8988T (cell line): ENCODE data around the gene MFF.

Experiments used
- DNase-seq: peaks from one replicate; pipeline ENCODE4 v3.0.0; 2011

Gene MFF, protein sequence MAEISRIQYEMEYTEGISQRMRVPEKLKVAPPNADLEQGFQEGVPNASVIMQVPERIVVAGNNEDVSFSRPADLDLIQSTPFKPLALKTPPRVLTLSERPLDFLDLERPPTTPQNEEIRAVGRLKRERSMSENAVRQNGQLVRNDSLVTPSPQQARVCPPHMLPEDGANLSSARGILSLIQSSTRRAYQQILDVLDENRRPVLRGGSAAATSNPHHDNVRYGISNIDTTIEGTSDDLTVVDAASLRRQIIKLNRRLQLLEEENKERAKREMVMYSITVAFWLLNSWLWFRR

GRCh38 chr2:227324995-227325838 lies at the start of gene MFF:
MFF (plus strand) TSS chr2:227325251; CDS start chr2:227330666, 5,415 bp downstream.
- peak; percentile 76 for DNase-seq

GRCh38 chr2:227280895-227281294 lies 44.2 kb upstream of the MFF start:
- no peak for DNase-seq

DNA sequence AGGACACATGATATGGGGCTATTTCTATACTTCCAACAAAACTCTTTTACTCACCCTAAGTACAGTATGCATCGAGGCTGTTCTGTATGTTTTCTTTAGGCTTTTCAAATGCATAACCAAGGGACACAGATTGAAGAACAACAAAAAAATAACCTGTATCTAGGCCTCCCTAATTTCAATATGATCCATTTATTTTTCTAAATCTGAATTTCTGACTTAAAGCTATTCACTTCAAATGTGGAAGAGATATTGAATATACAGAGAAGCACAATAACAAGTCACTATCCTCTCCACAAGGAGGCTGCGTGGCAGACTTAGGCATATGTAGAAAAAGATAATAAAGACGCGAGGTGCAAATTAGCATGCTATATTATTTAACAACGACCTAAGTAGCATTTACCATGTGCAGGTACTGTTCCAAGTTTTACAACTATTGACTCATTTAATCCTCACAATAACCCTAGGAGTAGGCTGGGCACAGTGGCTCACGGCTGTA lies 39.3 kb upstream of the MFF start:
- no peak for DNase-seq

- no peak for DNase-seq
These were observed 37.3 kb upstream of the MFF start for GRCh38 chr2:227287771-227288170.

GRCh38 chr2:227292314-227292713 lies 32.7 kb upstream of the MFF start:
- no peak for DNase-seq

DNA sequence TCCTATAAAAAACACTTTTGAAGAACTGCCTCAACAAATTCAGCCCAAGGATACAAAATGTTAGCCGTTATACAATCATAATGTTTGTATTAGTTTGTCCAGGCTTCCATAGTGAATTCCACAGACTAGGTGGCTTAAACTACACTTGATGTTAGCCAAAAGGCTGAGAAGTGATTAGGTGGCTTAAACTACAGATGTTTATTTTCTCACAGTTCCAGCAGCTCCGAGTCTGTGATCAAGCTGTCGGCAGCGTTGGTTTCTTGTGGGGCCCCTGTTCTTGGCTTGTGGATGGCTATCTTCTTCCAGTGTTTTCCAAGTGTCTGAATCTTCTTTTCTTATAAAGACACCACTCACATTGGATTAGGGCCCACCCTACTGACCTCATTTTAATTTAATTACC lies 31.5 kb upstream of the MFF start:
- DNase-seq: no peak

DNA sequence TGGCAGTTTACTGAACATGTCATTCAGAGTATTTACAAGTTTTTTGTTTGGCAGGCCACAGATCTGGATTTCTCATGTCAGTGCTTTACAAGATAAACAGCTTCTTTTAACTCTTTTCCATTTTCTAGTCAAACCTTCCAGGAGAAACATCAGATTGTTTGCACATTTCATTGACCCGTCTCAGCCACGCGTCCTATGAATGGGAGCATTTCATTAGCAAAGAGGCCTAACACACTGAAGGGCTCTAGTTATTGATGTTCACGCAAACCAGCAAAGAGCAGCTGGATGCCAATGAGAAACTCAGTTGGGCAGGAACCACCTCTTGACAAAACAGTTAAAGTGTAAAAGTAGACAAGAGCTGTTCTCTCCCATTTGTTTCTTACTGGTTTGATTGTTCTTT lies 29.2 kb upstream of the MFF start:
- DNase-seq: no peak

GRCh38 chr2:227296671-227297405 lies 28.2 kb upstream of the MFF start:
- no peak for DNase-seq

- DNase-seq: no peak
These were observed 23.5 kb upstream of the MFF start for GRCh38 chr2:227301523-227301922.

DNA sequence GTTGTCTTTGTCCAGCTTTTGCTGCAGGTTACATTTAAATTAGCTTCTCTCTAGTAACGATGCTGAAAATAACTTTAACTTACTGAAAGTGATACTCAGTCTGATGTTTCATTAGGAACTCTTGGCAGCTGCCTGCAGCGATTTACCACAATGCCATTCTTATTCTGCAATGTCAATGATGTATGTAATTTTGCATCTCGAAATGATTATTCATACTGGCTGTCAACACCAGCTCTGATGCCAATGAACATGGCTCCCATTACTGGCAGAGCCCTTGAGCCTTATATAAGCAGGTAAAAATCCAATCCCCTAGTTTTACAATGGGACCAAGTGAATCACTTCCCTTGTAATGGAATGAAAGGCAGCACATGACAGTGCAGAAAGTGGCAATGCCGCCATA lies 16.3 kb upstream of the MFF start:
- no peak for DNase-seq

DNA sequence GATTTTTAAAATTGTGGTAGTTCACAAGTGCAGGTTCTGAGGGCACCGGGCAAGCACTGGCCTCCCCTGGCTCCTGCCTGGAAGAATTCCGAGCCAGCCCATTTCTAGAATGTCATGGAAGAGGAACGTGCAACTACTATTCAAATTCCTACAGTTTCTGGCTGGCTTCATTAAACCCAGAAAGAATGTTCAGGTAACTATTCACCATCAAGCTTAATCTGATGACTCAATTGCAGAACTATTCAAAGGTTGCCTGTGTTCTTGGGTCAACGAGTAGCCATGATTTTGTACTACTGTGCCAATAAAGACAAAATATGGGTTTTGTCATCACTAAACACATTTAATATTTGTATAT lies 14.3 kb upstream of the MFF start:
- DNase-seq: no peak

DNA sequence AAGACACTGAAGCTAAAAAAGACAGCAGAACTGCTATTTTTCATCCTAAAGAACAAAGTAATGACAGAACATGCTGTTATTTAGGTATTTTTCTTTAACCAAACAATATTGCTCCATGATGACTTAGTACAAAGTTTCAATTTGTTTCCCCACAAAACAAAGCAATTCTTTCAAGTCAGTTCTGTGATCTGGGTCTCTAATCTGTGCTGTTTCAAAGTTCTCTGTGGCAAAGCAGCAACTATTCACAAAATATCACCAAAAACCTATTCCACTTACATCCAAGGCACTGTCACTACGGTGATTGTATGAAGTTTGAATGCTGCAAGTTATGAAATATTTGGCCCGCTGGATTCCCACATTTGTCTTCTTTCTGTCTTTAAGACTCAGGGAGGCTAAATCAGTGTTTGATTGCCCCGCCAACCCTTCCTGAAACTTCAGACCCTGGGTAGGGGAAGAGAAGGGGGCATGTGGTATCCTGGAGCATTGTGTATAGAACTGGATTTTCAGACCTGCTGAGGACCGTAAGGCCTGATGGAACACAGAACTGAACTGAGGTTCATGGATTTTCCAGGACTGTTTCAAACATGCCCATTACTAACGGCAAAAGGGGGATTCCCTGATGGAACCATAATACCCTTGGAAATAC lies 13.1 kb upstream of the MFF start:
- no peak for DNase-seq

- DNase-seq: no peak
These were observed 12.5 kb upstream of the MFF start for GRCh38 chr2:227312579-227312978.

- no peak for DNase-seq
These were observed 11.7 kb upstream of the MFF start for GRCh38 chr2:227313310-227313709.

DNA sequence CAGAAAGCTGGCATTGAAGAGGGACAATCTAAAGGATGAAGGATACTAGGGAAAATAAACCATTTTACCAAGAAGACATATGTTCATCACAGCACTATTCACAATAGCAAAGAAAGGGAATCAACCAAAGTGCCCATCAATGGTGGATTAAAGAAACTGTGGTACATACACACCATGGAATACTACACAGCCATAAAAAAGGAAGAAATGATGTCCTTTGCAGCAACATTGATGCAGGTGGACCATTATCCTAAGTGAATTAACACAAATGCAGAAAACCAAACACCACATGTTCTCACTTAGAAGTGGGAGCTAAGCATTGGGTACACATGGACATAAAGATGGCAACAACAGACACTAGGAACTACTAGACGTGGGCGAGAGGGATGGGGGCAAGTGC lies 7.2 kb upstream of the MFF start:
- DNase-seq: no peak

DNA sequence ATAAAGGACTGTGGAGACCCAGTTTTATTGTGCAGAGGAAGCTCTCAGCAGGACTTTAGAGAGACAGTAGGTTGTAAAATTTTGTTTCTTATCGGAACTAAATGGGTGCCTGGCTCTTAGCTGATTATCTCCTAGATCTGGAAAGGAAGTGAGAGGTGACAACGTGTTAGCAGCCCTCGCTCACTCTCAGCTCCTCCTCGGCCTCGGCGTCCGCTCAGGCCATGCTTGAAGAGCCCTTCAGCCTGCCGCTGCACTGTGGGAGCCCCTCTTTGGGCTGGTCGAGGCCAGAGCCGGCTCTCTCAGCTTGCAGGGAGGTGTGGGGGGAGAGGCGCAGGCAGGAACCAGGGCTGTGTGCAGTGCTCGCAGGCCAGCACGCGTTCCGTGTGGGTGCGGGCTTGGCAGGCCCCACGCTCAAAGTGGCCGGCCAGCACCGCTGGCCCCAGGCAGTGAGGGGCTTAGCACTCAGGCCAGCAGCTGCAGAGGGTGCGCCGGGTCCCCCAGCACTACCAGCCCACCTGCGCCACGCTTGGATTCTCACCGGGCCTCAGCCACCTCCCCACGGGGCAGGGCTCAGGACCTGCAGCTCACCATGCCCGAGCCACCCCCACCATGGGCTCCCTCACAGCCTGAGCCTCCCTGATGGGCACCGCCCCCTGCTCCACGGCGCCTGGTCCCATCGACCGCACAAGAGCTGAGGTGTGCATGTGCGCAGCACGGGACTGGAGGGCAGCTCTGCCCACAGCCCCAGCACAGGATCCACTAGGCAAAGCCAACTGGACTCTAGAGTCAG lies 4.6 kb upstream of the MFF start:
- DNase-seq: no peak

GRCh38 chr2:227322530-227323205 lies 2.4 kb upstream of the MFF start:
- no peak for DNase-seq

DNA sequence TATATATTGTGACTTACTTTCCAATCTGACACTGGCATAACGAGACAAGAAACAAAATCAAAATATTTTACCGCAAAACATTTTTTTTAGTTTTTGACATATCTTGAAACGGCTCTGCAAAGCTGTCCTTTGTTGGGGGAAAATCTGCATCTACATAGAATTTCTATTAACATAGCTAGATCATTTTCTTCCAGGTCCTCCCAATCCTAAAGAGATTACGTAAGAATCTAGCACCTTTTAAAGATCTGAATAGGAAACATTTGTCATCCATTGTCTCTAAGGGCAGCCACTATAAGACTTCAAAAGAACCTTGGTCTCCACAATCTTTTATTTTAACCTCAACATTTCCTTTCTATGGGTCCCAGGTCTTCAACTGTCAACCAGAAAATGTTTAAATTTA lies 1.2 kb upstream of the MFF start:
- no peak for DNase-seq

DNA sequence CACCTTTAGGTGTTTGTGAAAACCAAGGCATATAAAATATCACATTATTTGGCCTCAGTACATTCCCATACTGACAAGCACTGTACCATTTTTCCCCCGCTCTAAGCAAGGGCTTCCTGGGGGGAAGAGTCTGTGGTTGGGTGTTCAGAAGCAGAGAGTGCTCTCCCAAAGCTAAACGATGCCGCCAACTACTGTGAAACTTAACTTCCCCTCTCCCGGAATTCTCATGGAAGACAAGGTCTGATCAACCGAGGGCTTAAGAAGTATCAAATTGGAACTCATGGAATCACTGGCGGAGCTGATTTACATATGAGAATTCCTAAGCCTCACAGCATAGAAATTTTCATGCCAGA lies 433 bp upstream of the MFF start:
- no peak for DNase-seq

DNA sequence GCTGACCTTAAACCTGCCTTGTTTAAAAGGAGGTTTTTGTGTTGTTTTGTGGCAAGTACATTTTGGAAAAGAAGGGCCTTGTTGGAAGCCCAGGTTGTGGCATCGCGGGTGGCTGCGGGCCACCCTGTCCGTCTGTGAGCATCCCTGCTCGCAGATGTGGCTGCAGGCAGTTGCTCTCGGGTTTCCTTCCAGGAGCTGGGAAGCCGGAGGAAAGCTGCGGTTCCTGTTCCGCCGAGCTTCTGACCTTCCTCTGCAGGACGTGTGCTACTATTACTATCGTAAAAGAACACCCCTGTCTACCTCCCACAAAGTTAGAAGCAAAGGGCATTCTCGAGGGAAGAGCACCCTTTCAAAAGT lies 766 bp downstream of the MFF start:
- DNase-seq: peak; percentile 20

DNA sequence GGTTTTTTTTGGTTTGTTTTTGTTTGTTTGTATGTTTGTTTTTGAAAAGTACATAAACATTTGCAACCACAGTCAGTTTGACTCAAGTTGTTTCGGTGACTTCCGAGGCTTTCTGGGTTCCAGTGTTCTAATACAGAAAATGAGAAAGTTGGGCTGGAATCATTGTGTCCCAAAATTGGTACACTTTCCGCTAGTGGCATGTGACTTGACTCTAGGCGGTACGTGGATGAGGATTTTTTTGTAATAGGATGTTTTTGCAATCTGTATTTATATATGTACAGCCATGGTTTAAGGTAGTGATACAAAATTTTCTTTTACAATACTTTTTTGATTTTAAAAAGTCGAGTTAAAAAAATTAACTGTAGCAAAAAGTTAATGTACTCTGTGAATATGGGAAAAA lies 1.7 kb downstream of the MFF start:
- no peak for DNase-seq

DNA sequence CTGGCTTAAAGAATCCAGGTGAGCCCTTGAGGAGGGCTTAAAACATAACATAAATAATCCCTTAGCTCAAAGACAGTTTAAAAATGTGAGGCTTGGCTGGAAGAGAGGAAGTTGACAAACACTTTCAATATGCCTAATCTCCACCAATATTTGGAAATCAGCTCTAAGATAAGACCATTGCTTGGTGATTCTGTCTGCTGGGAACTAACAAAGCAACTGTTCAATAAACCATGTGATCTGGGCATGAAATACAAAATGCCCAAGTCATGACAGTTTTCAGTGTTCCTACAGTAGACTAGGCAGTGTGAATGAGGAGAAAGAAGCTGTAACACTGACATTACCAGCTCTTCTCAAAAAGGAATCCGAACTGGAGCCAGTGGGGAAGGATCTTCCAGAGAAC lies 10.7 kb downstream of the MFF start:
- no peak for DNase-seq
